KOPT-K1 (cell line): ENCODE measurements around the gene IQCH.
"Not testable (repeated sequence)": the region's sequence is repeated elsewhere in the genome, so short reads cannot be mapped to it uniquely, and the experiment has no call there.

ENCODE experiments used
- H3K27ac ChIP-seq: fragments of 200-600 bp; sonication (generic); 2 replicates; pipeline ENCODE4 v1.5.1; 2016; ENCODE audit warnings: antibody characterized with exemption, mild to moderate bottlenecking, low read depth, low read length; ENCODE audit not compliant: poor library complexity, severe bottlenecking
- H3K36me3 ChIP-seq: fragments of 200-600 bp; sonication (generic); 2 replicates; pipeline ENCODE4 v1.5.1; 2017; ENCODE audit warnings: antibody characterized with exemption, mild to moderate bottlenecking, low read length, moderate library complexity; ENCODE audit not compliant: insufficient read depth
- H3K9me3 ChIP-seq: fragments of 200-600 bp; sonication (generic); 2 replicates; pipeline ENCODE4 v1.5.1; 2017; ENCODE audit warnings: antibody characterized with exemption, low read length, mild to moderate bottlenecking; ENCODE audit not compliant: insufficient read depth, poor library complexity, severe bottlenecking

Gene IQCH

DNA sequence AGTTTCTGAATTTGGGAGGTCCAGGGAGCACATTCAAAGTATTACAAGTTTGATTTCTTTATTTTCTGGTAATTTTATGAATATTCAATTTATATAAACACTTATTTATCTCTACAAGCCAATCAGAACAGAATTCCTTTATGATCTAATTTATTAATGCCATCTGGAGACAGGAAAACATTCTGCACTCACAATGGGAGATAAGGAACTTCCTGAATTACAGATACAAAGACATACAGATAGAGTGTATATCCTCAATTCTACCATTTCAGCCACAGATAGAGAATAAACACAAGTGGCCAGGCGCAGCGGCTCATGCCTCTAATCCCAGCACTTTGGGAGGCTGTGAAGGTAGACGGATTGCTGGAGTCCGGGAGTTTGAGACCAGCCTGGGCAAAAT is 86.0 kb downstream of the IQCH start:
- H3K9me3 ChIP-seq: no peaks in the 10 kb centered on the region
- H3K36me3 ChIP-seq: no peaks in the 10 kb centered on the region
- no peak overlapping the region for H3K27ac ChIP-seq

GRCh38 chr15:67341539-67341938 is 87.0 kb downstream of the IQCH start:
- no peaks in the 10 kb centered on the region for H3K36me3 ChIP-seq
- no peak overlapping the region for H3K27ac ChIP-seq
- H3K9me3 ChIP-seq: peaks cover 4% of the 10 kb centered on the region

- Histone ChIP-seq H3K27ac (no peak overlapping the region), H3K36me3 (no peaks in the 10 kb centered on the region), H3K9me3 (peaks cover 14% of the 10 kb centered on the region)
Measured at GRCh38 chr15:67343206-67343605, 88.6 kb downstream of the IQCH start.

GRCh38 chr15:67349634-67350033 is 95.0 kb downstream of the IQCH start:
- Histone ChIP-seq H3K36me3 (no peaks in the 10 kb centered on the region), H3K27ac (no peak overlapping the region), H3K9me3 (peaks cover 21% of the 10 kb centered on the region)

DNA sequence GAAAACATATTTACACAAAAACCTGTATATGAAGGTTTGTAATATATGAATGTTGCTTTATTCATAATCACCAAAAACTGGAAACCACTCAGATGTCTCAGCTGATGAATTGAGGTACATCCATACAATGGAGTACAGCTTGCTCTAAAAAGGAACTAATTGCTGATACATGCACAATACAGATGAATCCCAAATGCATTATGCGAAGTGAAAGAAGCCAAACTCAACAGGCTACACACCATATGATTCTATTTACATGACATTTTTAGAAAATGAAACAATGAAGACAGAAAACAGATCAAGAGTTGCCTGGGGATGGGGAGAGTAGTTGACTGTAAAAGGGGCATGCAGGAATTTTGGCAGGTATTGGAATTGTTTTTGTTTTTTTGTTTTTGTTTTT is 95.5 kb downstream of the IQCH start:
- no peak overlapping the region for H3K27ac ChIP-seq
- H3K9me3 ChIP-seq: peaks cover 21% of the 10 kb centered on the region
- H3K36me3 ChIP-seq: no peaks in the 10 kb centered on the region

DNA sequence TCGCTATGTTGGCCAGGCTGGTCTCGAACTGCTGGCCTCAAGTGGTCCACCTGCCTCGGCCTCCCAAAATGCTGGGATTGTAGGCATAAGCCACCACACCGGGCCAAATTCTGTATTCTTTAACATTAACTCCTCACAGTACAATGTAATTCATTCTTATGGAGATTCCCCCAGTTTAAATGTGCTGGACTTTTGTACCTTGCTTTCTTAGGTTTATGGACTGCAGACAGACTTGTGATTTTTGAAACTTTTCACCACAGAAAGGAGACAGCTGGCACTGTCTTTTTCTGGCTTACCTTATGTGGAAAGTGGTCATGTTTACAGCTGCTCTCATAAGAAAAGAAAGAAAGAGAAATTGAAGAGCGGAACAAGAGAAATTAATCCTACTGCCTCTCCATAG is 103.8 kb downstream of the IQCH start:
- Histone ChIP-seq H3K27ac (no peak overlapping the region), H3K36me3 (no peaks in the 10 kb centered on the region), H3K9me3 (no peaks in the 10 kb centered on the region)

DNA sequence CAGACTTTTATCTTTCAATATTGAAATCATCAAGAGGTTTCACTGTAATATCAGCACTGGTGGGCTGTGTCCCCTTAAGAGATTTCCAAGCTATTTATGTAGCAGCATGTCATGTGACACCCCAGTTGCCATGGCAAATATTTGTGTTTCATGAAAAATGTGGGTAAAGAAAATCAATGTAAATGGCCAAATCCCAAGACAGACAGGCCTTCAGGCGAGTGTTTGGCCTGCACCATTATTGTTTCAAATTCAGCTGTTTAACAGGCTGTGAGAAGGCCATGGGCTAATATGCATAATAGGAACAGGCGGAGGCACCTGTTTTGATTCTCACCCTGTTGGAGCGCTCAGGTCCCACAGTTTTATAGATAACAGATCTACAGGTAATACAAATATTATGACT is 104.2 kb downstream of the IQCH start:
- no peak overlapping the region for H3K27ac ChIP-seq
- no peaks in the 10 kb centered on the region for H3K9me3 ChIP-seq
- H3K36me3 ChIP-seq: no peaks in the 10 kb centered on the region

DNA sequence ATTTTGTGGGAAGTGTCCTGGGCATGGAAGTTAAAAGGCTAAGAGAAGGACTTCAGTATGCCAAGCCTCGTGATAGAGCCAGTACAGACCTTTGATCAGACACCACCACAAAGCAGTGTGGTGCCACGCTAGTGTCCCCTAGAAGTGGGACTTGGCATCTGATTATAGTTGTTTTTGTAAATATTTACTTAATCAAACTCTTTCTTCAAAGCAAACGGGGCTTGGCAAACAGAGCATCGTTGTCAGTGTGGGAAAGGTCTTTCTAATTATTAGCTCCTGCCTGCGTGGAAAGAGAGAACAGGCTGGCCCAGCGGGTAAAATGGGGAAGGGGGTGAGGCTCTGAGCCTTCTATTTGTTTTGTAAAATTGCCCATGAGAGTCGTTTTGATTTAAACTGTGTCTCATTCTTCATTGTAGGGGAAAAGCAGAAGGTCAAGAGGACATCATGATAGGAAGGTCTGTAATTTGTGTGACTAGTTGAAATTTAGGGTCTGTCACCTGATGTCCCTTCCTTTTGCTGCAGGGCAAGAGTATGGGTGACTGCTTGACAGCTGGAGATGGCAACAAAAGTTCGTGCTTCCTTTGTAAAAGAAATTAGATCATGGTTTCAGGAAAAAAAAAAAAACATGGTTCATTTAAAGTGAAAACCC is 105.0 kb downstream of the IQCH start:
- H3K36me3 ChIP-seq: no peaks in the 10 kb centered on the region
- no peaks in the 10 kb centered on the region for H3K9me3 ChIP-seq
- H3K27ac ChIP-seq: no peak overlapping the region

DNA sequence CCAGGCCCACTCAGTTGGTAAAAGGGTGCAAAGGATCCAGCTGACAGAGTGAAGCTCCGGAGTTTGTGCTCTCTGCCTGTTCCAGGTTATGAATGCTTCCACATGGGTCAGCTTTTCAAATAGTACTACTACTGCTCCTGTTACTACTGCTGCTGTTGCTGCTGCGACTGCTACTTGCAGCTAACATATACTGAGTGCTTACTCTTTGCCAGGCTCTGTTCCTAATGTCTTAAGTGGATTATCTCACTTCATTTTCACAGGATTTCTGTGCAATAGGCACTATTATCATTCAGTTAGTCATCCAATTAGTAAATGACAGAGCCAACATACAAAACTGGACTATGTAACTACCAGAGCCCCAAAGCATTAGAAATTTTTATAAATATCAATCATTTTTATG is 106.5 kb downstream of the IQCH start:
- Histone ChIP-seq H3K36me3 (no peaks in the 10 kb centered on the region), H3K27ac (no peak overlapping the region), H3K9me3 (no peaks in the 10 kb centered on the region)

DNA sequence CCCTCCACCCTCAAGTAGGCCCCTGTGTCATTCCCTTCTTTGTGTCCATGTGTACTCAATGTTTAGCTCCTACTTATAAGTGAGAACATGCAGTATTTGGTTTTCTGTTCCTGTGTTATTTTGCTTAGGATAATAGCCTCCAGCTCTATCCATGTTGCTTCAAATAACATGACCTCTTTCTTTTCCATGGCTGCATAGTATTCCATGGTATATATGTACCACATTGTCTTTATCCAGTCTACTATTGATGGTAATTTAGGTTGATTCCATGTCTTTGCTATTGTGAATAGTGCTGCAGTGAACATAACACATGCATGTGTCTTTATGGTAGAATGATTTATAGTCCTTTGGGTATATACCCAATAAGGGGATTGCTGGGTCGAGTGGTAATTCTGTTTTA is 109.1 kb downstream of the IQCH start:
- not testable (repeated sequence) for H3K36me3 ChIP-seq, H3K9me3 ChIP-seq, H3K27ac ChIP-seq

DNA sequence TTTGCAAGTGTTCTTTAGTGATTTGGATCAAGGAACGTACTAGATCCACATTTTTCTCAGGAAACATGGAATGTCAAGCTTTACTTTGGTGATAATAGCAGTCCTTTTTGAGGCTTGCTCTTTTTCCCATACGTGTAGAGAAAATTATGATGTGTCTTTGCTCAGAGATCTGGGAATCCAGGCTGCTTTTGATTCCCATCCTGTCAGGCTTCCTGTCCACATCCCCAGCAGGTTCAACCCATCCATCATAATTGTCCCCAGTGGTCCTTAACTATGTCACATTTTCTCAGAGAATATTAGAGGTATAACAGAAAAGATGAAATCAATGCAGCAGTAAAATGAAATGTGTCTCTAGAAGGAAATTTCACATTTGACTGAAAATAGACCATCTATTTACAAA is 111.4 kb downstream of the IQCH start:
- no peaks in the 10 kb centered on the region for H3K36me3 ChIP-seq
- no peak overlapping the region for H3K27ac ChIP-seq
- no peaks in the 10 kb centered on the region for H3K9me3 ChIP-seq

DNA sequence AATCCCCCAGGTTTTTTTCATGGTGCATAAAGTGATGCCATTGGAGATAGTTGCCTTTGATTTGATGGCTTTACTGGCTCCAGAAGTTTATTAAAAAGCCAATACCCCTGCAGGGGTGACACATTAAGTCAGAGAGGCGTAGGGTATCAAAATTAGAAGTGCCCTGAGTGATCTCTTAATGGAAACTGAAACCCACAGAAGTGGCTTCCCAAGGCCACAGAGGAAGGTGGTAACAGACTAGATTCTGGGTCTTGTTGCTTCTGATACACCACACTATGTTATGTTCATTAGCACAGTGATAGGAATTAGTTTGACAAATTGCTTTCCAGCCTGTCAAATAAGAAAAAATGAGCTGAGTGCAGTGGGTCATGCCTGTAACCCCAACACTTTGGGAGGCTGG is 112.3 kb downstream of the IQCH start:
- H3K27ac ChIP-seq: no peak overlapping the region
- no peaks in the 10 kb centered on the region for H3K36me3 ChIP-seq
- H3K9me3 ChIP-seq: no peaks in the 10 kb centered on the region

- Histone ChIP-seq H3K27ac (no peak overlapping the region), H3K9me3 (no peaks in the 10 kb centered on the region), H3K36me3 (no peaks in the 10 kb centered on the region)
Measured at GRCh38 chr15:67369359-67369998, 114.9 kb downstream of the IQCH start.

GRCh38 chr15:67370206-67370954 is 115.8 kb downstream of the IQCH start:
- Histone ChIP-seq H3K36me3 (no peaks in the 10 kb centered on the region), H3K27ac (no peak overlapping the region)

GRCh38 chr15:67372543-67372942 is 118.0 kb downstream of the IQCH start:
- Histone ChIP-seq H3K9me3 (no peaks in the 10 kb centered on the region), H3K36me3 (no peaks in the 10 kb centered on the region)

More at GRCh38 chr15:67370206-67370954, 115.8 kb downstream of the IQCH start:
- no peaks in the 10 kb centered on the region for H3K9me3 ChIP-seq

More at GRCh38 chr15:67372543-67372942, 118.0 kb downstream of the IQCH start:
- H3K27ac ChIP-seq: no peak overlapping the region
